H9 (cell line): ENCODE results near the gene SIGLEC7. TPM values are rescaled to one million over a fixed set of nuclear protein-coding genes. Genes with fewer than 3 reads are reported as not detected.

Source experiments
- DNase-seq: peaks from one replicate; pipeline ENCODE4 v3.0.0-alpha.2; 2017
- H2AFZ ChIP-seq: one replicate; pipeline ENCODE4 v1.6.1; 2013; ENCODE audit warnings: mild to moderate bottlenecking, low read length, control low read depth, moderate library complexity
- H2AK5ac ChIP-seq: 2 replicates; pipeline ENCODE4 v1.6.1; 2013; ENCODE audit warnings: low read length, control low read depth, mixed read lengths; ENCODE audit not compliant: insufficient read length
- H2BK120ac ChIP-seq: one replicate; pipeline ENCODE4 v1.6.1; 2013; ENCODE audit warnings: low read depth, mild to moderate bottlenecking, low read length, control low read depth, inconsistent platforms; ENCODE audit not compliant: poor library complexity, severe bottlenecking
- H2BK12ac ChIP-seq: 2 replicates; pipeline ENCODE4 v1.6.1; 2013; ENCODE audit warnings: low read length, control low read depth, mixed read lengths, low read depth; ENCODE audit not compliant: insufficient read length
- H2BK15ac ChIP-seq: 2 replicates; pipeline ENCODE4 v1.6.1; 2013; ENCODE audit warnings: low read depth, low read length, control low read depth
- H2BK20ac ChIP-seq: one replicate; pipeline ENCODE4 v1.6.1; 2013; ENCODE audit warnings: low read depth, mild to moderate bottlenecking, low read length, control low read depth, inconsistent platforms; ENCODE audit not compliant: poor library complexity, severe bottlenecking
- H2BK5ac ChIP-seq: 2 replicates; pipeline ENCODE4 v1.6.1; 2013; ENCODE audit warnings: low read length, control low read depth, mixed read lengths; ENCODE audit not compliant: insufficient read length
- H3K14ac ChIP-seq: 2 replicates; pipeline ENCODE4 v1.6.1; 2013; ENCODE audit warnings: low read length, control low read depth; ENCODE audit not compliant: insufficient read depth
- H3K18ac ChIP-seq: 2 replicates; pipeline ENCODE4 v1.6.1; 2013; ENCODE audit warnings: low read depth, mild to moderate bottlenecking, mixed read lengths, low read length, control low read depth; ENCODE audit not compliant: insufficient read length
- H3K23ac ChIP-seq: 2 replicates; pipeline ENCODE4 v1.6.1; 2013; ENCODE audit warnings: low read length, control low read depth, mixed read lengths, low read depth; ENCODE audit not compliant: insufficient read length
- H3K23me2 ChIP-seq: 2 replicates; pipeline ENCODE4 v1.6.1; 2013; ENCODE audit warnings: low read depth, mild to moderate bottlenecking, mixed read lengths, low read length, control low read depth; ENCODE audit not compliant: insufficient read length, poor library complexity, severe bottlenecking
- H3K27ac ChIP-seq: 2 replicates; pipeline ENCODE4 v1.5.1; 2013; ENCODE audit warnings: low read length, control low read depth, mixed read lengths, low read depth; ENCODE audit not compliant: insufficient read length
- H3K27me3 ChIP-seq: 2 replicates; pipeline ENCODE4 v1.6.1; 2013; ENCODE audit warnings: low read length, control low read depth, inconsistent platforms; ENCODE audit not compliant: insufficient read depth
- H3K4ac ChIP-seq: 2 replicates; pipeline ENCODE4 v1.6.1; 2013; ENCODE audit warnings: low read depth, mild to moderate bottlenecking, control low read depth, inconsistent platforms, low read length, moderate library complexity
- H3K4me1 ChIP-seq: 2 replicates; pipeline ENCODE4 v1.6.1; 2013; ENCODE audit warnings: low read length, control low read depth, inconsistent platforms; ENCODE audit not compliant: insufficient read depth
- H3K4me2 ChIP-seq: 2 replicates; pipeline ENCODE4 v1.6.1; 2013; ENCODE audit warnings: low read length, control low read depth, mixed read lengths; ENCODE audit not compliant: insufficient read length, insufficient read depth
- H3K56ac ChIP-seq: 2 replicates; pipeline ENCODE4 v1.6.1; 2013; ENCODE audit warnings: low read depth, mild to moderate bottlenecking, mixed read lengths, low read length, control low read depth; ENCODE audit not compliant: insufficient read length
- H3K79me1 ChIP-seq: 2 replicates; pipeline ENCODE4 v1.6.1; 2013; ENCODE audit warnings: low read depth, mild to moderate bottlenecking, moderate library complexity, low read length, control low read depth, inconsistent platforms; ENCODE audit not compliant: insufficient read depth, poor library complexity, severe bottlenecking
- H3K79me2 ChIP-seq: 2 replicates; pipeline ENCODE4 v1.6.1; 2013; ENCODE audit warnings: low read length, control low read depth, inconsistent platforms; ENCODE audit not compliant: insufficient read depth
- H3K9ac ChIP-seq: 2 replicates; pipeline ENCODE4 v1.6.1; 2013; ENCODE audit warnings: low read length, control low read depth, mixed read lengths; ENCODE audit not compliant: insufficient read length; ENCODE audit errors: extremely low read depth
- H3K9me3 ChIP-seq: one replicate; pipeline ENCODE4 v1.6.1; 2013; ENCODE audit warnings: low read depth, low read length, inconsistent platforms; ENCODE audit not compliant: control insufficient read depth
- H3T11ph ChIP-seq: one replicate; pipeline ENCODE4 v1.6.1; 2013; ENCODE audit warnings: mild to moderate bottlenecking, low read length, control low read depth, inconsistent platforms
- H4K20me1 ChIP-seq: one replicate; pipeline ENCODE4 v1.6.1; 2013; ENCODE audit not compliant: control insufficient read depth, insufficient read length, insufficient read depth
- H4K5ac ChIP-seq: 2 replicates; pipeline ENCODE4 v1.6.1; 2013; ENCODE audit warnings: low read depth, mild to moderate bottlenecking, mixed read lengths, low read length, control low read depth; ENCODE audit not compliant: insufficient read length
- H4K8ac ChIP-seq: replicated peaks from 2 replicates; pipeline ENCODE4 v1.6.1; 2013; ENCODE audit warnings: low read length, control low read depth, mixed read lengths, low read depth; ENCODE audit not compliant: insufficient read length
- H4K91ac ChIP-seq: 2 replicates; pipeline ENCODE4 v1.6.1; 2013; ENCODE audit warnings: low read depth, mild to moderate bottlenecking, moderate library complexity, mixed read lengths, low read length, control low read depth; ENCODE audit not compliant: insufficient read length
- H3K27ac Mint-ChIP-seq, 3 experiments: 2 replicates in 2 of 3; 3 replicates in 1 of 3; pipeline ENCODE4 v1.8.0; 2020 to 2021; ENCODE audit warnings: mixed read lengths in 3 of 3, mild to moderate bottlenecking in 1 of 3, moderate library complexity in 1 of 3
- H3K27me3 Mint-ChIP-seq: 2 replicates; pipeline ENCODE4 v1.8.0; 2021; ENCODE audit warnings: low read depth, mild to moderate bottlenecking, moderate library complexity, mixed read lengths
- H3K36me3 Mint-ChIP-seq, 3 experiments: 2 replicates in 2 of 3; 3 replicates in 1 of 3; pipeline ENCODE4 v1.8.0; 2020 to 2021; ENCODE audit warnings: low read depth in 3 of 3, mixed read lengths in 3 of 3; ENCODE audit not compliant: insufficient read depth in 1 of 3
- H3K4me1 Mint-ChIP-seq, 2 experiments: 2 replicates each; pipeline ENCODE4 v1.8.0; 2020; ENCODE audit warnings: mixed read lengths in 2 of 2
- H3K4me3 Mint-ChIP-seq, 2 experiments: 2 replicates in 1 of 2; 3 replicates in 1 of 2; pipeline ENCODE4 v1.8.0; 2020 to 2021; ENCODE audit warnings: mild to moderate bottlenecking in 2 of 2, mixed read lengths in 2 of 2, moderate library complexity in 1 of 2
- H3K9me3 Mint-ChIP-seq, 2 experiments: 2 replicates in 1 of 2; 3 replicates in 1 of 2; pipeline ENCODE4 v1.8.0; 2020; ENCODE audit warnings: mild to moderate bottlenecking in 2 of 2, mixed read lengths in 2 of 2, moderate library complexity in 1 of 2
- CTCF ChIP-seq: fragments of 200-600 bp; sonication (generic); conservative IDR thresholded peaks from 3 replicates; pipeline ENCODE4 v1.8.0; 2021; ENCODE audit warnings: antibody characterized with exemption, mild to moderate bottlenecking
- WGBS: extraction: QIAGEN DNeasy Blood & Tissue Kit; methylation state at CpG from one replicate; pipeline ENCODE4 v1.1.7; 2013; ENCODE audit warnings: missing lambda C conversion rate, low lambda C conversion rate, mixed read lengths; ENCODE audit not compliant: insufficient read length; ENCODE audit errors: extremely low coverage; 5-methylcytosine and 5-hydroxymethylcytosine counted together
- total RNA-seq: library from RNA; stranded (reverse); gene quantifications from 2 replicates; pipeline ENCODE4 v1.2.1, GENCODE V29; 2021

Gene SIGLEC7
- total RNA-seq, 1 experiment from 2014 or later = not detected

GRCh38 chr19:51121257-51121656 is 20.8 kb upstream of the SIGLEC7 start:
- no peaks in the 10 kb centered on the region for H3K79me1 ChIP-seq
- no peak overlapping the region for H2BK12ac ChIP-seq
- H2AFZ ChIP-seq = no peak overlapping the region
- H3K56ac ChIP-seq = no peak overlapping the region
- H3K4me1 Mint-ChIP-seq = peaks cover 5 to 8% of the 10 kb centered on the region in 2 experiments; a peak in 3 of 4 replicates
- H2BK120ac ChIP-seq = no peak overlapping the region
- no peak overlapping the region; a peak in 1 of 7 replicates for H3K27ac Mint-ChIP-seq
- H2BK5ac ChIP-seq = no peak overlapping the region
- H3K4me3 Mint-ChIP-seq = no peak overlapping the region
- no peak overlapping the region for H4K5ac ChIP-seq
- no peak overlapping the region for H3K4me2 ChIP-seq
- no peak overlapping the region for H2BK15ac ChIP-seq
- no peaks in the 10 kb centered on the region for H3K79me2 ChIP-seq
- no CpG with 5 or more reads among the region's 8 CpGs for WGBS
- no peaks in the 10 kb centered on the region for H3K9me3 ChIP-seq
- no peak overlapping the region for H3T11ph ChIP-seq
- H4K8ac ChIP-seq = no peak overlapping the region
- H3K18ac ChIP-seq = no peak overlapping the region
- H3K27ac ChIP-seq = no peak overlapping the region
- no peak overlapping the region for H3K23ac ChIP-seq
- DNase-seq = no peak
- no peaks in the 10 kb centered on the region for H3K9me3 Mint-ChIP-seq
- H2BK20ac ChIP-seq = no peak overlapping the region
- no peaks in the 10 kb centered on the region for H3K27me3 ChIP-seq
- H4K91ac ChIP-seq = no peak overlapping the region
- TF ChIP-seq CTCF = no peak
- H3K36me3 Mint-ChIP-seq = no peaks in the 10 kb centered on the region
- H3K14ac ChIP-seq = no peak overlapping the region
- no peak overlapping the region for H2AK5ac ChIP-seq
- no peak overlapping the region for H3K9ac ChIP-seq
- H3K4me1 ChIP-seq = no peaks in the 10 kb centered on the region
- H3K27me3 Mint-ChIP-seq = peaks cover 20% of the 10 kb centered on the region
- no peaks in the 10 kb centered on the region for H3K23me2 ChIP-seq
- no peak overlapping the region for H3K4ac ChIP-seq
- no peaks in the 10 kb centered on the region for H4K20me1 ChIP-seq
